ENCODE data around the gene PSTPIP1.

DNA sequence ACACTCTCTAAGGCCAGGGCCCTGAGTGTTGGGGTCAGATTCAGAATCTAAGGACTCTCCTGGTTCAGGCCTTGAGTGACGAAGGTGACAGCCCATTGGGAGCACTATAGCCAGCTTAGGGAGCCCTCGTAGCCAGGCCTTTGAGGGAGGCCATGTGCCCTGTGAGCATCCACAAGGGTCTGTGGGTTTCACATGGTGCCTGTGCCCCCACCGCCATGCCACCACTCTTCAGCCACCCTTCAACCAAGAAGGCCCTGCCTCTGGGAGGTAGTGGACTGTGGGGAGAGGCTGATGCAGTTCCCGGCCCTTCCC, 38.4 kb downstream of the PSTPIP1 start:
- TF ChIP-seq CTCF (conservative IDR thresholded peaks at IDR 0.05; ENCODE audit: low read depth in 2 of 2) (no peak), POLR2AphosphoS5 (IDR thresholded peaks at IDR 0.05; ENCODE audit: low read depth) (no peak), REST (IDR thresholded peaks at IDR 0.05; ENCODE audit: unreplicated experiment) (no peak), EZH2 (IDR thresholded peaks at IDR 0.05; ENCODE audit: low read depth, unreplicated experiment) (no peak), CREB1 (CRISPR knock-in tag; IDR thresholded peaks at IDR 0.05; ENCODE audit: low read depth) (no peak), NANOG (IDR thresholded peaks at IDR 0.05; ENCODE audit: borderline replicate concordance) (no peak), EZH2phosphoT487 (IDR thresholded peaks at IDR 0.05; ENCODE audit: unreplicated experiment) (no peak), STAT1 (IDR thresholded peaks at IDR 0.05; ENCODE audit: unreplicated experiment) (no peak)
